ENCODE measurements around the gene OXTR.

DNA sequence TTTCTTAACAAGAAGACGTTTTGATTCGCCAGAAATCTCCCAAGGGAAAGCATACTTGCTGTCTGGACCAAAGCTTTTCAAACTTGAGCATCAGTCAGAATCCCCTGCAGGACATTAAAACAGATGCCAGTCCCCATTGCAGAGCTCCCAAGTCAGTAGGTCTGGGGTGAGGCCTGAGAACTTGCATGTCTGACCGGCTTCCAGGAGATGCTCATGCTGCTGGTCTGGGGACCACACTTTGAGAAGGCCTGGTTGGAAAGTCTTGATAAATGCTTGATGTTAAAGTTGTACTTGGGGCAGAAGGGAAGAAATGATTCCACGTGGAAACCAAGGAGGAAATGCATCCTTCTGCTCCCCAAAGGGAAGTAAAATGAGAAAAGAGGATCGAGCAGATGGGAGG lies 60.1 kb downstream of the OXTR start:
- TF ChIP-seq, protein P1, sequence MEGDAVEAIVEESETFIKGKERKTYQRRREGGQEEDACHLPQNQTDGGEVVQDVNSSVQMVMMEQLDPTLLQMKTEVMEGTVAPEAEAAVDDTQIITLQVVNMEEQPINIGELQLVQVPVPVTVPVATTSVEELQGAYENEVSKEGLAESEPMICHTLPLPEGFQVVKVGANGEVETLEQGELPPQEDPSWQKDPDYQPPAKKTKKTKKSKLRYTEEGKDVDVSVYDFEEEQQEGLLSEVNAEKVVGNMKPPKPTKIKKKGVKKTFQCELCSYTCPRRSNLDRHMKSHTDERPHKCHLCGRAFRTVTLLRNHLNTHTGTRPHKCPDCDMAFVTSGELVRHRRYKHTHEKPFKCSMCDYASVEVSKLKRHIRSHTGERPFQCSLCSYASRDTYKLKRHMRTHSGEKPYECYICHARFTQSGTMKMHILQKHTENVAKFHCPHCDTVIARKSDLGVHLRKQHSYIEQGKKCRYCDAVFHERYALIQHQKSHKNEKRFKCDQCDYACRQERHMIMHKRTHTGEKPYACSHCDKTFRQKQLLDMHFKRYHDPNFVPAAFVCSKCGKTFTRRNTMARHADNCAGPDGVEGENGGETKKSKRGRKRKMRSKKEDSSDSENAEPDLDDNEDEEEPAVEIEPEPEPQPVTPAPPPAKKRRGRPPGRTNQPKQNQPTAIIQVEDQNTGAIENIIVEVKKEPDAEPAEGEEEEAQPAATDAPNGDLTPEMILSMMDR (IDR thresholded peaks at IDR 0.05; ENCODE audit: low read length), result no peak
- no peak for TF ChIP-seq EZH2 (optimal IDR thresholded peaks at IDR 0.05; ENCODE audit: low read depth, low read length)
- no peak for TF ChIP-seq EZH2phosphoT487 (IDR thresholded peaks at IDR 0.05; ENCODE audit: low read length)
